Measurements from ENCODE around the gene PSORS1C1.

Gene PSORS1C1

GRCh38 chr6:31125586-31126363 lies 11.2 kb downstream of the PSORS1C1 start:
- no peak for DNase-seq (ENCODE audit: low read depth in 1 of 2, low spot score in 1 of 2)

- DNase-seq (ENCODE audit: low read depth in 1 of 2, low spot score in 1 of 2) = no peak
These were observed 12.0 kb downstream of the PSORS1C1 start for GRCh38 chr6:31126396-31127175.

DNA sequence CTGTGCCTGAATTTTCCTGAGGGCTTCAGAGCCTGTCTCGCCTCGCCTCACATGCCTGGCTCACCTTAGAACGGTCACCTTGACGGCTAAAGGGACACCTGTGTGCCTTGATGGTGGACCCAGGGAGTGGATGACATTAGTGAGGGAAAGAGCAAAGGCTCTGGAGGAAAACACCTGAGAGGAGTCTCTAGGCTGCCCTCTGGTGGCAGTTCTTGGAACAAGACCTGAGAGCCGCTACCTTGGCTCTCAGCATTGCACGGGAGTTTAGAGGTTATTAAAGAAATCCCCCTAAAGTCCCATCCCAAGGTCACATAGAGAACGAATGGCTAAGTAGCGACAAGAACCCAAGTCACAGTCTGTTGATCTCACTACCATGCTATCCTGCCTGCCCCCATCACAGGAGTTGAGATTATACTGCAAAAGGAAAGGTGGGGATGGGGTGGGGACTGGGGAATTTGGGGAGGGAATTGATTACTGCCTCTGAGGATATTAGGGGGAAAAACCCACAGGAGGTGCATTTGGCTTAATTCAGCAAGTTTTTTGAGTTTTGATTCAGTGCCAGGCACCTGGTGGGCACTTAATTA lies 13.6 kb downstream of the PSORS1C1 start:
- peak; percentile 55 to 57 for DNase-seq (ENCODE audit: low read depth in 1 of 2, low spot score in 1 of 2)

DNA sequence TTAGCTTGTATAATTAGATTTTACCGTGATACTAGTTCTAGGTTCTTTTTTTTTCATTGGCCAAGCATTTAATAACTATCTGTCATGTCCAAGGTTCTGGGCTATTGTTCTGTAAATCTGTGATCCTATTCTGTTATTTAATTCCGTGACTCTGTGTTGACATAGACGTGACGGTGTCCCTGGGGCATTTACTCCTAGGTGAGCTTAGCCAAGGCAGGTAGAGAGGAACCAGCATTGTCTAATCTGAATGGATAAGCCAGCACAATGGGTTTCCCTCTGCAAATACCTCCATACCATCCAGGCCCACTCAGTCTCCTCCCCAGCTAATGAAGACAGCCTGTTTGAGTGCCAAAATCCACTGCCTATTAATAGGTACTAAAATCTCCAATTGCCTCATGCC lies 14.5 kb downstream of the PSORS1C1 start:
- no peak for DNase-seq (ENCODE audit: low read depth in 1 of 2, low spot score in 1 of 2)

DNA sequence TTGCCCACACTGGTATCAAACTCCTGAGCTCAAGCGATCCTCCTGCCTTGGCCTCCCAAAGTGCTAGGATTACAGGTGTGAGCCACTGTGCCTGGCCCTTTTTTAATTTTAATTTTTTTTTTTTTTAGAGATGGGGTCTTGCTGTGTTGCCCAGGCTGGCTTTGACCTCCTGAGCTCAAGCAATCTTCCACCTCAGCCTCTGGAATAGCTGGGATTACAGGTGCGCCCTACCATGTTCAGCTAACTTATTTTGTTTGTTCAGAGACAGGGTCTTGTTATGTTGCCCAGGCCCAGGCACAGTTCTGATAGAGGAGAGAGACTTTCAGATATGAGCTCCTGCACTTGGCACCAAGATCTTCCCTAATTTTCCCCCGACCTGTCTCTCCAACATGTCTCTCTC lies 16.2 kb downstream of the PSORS1C1 start:
- no peak for DNase-seq (ENCODE audit: low read depth in 1 of 2, low spot score in 1 of 2)

- DNase-seq (ENCODE audit: low read depth in 1 of 2, low spot score in 1 of 2) = no peak
These were observed 17.0 kb downstream of the PSORS1C1 start for GRCh38 chr6:31131595-31131994.

- no peak for DNase-seq (ENCODE audit: low read depth in 1 of 2, low spot score in 1 of 2)
These were observed 18.2 kb downstream of the PSORS1C1 start for GRCh38 chr6:31132806-31133205.

DNA sequence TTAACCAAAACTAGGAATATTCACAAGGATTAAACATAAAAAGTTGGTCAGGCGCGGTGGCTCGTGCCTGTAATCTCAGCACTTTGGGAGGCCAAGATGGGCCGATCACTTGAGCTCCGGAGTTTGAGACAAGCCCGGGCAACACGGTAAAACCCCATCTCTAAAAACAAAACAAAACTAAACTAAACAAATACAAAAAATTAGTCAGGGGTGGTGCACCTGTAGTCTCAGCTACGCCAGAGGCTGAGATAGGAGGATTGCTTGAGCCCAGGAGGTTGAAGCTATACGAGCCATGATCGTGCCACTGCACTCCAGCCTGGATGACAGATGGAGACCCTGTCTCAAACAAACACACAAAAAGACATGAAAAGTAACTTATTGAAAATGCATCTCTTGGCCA lies 21.1 kb downstream of the PSORS1C1 start:
- no peak for DNase-seq (ENCODE audit: low read depth in 1 of 2, low spot score in 1 of 2)

GRCh38 chr6:31138982-31139381 lies 24.4 kb downstream of the PSORS1C1 start, which contains the start of gene PSORS1C2:
PSORS1C2 (minus strand) TSS chr6:31139066; CDS start chr6:31139026, 40 bp downstream.
- DNase-seq (ENCODE audit: low read depth in 1 of 2, low spot score in 1 of 2) = no peak

- no peak for DNase-seq (ENCODE audit: low read depth in 1 of 2, low spot score in 1 of 2)
These were observed 25.0 kb downstream of the PSORS1C1 start for GRCh38 chr6:31139599-31139998.

GRCh38 chr6:31140643-31141042 lies 26.0 kb downstream of the PSORS1C1 start:
- DNase-seq (ENCODE audit: low read depth in 1 of 2, low spot score in 1 of 2) = no peak

DNA sequence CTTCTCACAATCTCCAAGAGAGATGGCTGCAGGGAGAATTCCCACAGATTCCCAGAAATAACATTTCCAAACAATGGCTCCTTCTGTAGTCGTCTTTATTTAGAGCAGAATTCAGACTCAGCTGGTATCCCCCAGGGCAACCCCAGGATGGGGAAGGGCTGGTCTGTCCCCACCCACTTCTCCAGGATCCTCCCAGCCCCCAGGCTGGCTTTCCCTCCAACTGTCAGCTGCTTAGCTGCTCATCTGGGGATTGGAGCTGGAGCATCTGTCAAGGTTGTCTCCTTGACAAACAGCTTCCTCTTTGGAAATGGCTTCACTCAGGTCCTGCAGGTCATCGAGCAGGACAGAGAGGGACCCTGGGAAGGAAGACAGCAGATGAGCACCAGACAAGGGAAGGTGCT lies 27.8 kb downstream of the PSORS1C1 start:
- DNase-seq (ENCODE audit: low read depth in 1 of 2, low spot score in 1 of 2) = no peak

DNA sequence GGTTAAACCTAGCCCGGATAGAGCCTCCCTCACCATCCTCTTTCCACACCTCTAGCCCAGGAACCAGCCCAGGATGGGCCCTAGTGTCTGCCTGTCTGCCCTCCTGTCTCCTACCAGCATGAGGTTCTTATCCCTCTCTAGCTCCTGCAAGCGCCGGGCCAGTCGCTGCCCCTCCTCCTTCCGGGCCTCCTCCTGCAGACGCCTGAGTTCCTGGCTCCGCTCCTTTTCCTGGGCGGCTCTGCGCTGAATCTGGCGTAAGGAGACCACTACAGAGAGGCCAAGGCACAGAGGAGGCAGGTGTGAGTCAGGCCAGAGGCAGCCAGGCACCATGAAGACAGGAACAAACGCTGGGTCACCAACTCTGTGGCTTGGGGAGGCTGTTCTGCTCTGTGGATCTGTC lies 28.5 kb downstream of the PSORS1C1 start:
- no peak for DNase-seq (ENCODE audit: low read depth in 1 of 2, low spot score in 1 of 2)

DNA sequence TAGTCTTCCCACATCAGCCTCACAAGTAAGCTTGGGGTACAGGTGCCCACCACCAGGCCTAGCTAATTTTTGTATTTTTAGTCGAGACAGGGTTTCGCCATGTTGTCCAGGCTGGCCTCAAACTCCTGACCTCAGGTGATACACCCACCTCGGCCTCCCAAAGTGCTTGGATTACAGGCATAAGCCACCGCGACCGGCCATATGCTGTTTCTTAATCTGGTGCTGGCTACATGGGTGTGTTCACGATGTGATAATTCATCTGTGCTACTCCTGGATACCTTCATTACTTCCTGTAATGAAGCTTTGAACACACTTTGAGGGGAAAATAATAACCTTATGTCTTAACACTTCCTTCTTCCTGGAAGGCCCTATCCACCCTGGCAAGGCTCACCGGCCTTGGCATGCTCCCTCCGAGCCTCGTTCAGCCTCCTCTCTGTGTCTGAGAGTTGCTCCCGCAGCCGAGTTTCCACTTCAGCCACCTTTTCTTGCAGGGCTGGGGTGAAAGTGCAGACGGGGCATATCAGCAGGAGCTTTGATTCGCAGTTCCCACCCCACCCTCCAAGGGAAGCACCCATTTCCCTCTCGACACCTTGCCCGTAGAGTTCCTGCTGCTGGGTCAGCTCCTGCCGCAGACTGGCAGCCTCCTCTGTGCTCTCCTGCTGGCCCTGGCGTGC lies 29.8 kb downstream of the PSORS1C1 start:
- DNase-seq (ENCODE audit: low read depth in 1 of 2, low spot score in 1 of 2) = no peak

- DNase-seq (ENCODE audit: low read depth in 1 of 2, low spot score in 1 of 2) = no peak
These were observed 30.4 kb downstream of the PSORS1C1 start for GRCh38 chr6:31144970-31145340.

GRCh38 chr6:31145386-31145785 lies 30.8 kb downstream of the PSORS1C1 start:
- DNase-seq (ENCODE audit: low read depth in 1 of 2, low spot score in 1 of 2) = no peak

DNA sequence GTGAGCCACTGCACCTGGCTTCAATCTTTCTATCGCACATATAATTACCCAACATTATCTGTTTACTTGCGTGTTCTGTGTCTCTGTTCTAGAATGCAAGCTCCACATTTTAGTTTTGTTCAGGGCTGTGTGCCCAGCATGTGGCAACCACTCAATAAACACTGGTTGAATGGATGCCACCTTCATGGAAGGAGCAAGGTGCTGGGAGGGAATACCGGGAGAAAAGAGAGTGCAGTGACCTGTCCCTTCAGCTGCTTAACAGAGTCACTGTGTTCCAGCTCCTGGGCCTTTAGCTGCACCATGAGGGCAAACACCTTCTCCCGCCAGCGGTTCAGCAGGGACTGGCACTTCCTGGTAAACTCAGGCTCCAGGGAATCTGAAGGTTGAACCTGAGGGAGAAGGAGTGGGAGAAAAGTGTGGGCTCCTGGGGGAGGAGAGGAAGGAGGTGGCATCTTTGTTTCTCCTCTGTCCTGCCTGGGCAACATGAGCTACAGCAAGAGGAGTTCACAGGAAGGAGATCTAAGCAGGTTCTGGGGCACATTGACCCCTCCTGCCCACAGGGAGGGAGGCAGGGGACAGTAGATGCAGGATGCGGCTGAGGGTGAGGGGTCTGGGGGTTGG lies 35.3 kb downstream of the PSORS1C1 start:
- no peak for DNase-seq (ENCODE audit: low read depth in 1 of 2, low spot score in 1 of 2)

DNA sequence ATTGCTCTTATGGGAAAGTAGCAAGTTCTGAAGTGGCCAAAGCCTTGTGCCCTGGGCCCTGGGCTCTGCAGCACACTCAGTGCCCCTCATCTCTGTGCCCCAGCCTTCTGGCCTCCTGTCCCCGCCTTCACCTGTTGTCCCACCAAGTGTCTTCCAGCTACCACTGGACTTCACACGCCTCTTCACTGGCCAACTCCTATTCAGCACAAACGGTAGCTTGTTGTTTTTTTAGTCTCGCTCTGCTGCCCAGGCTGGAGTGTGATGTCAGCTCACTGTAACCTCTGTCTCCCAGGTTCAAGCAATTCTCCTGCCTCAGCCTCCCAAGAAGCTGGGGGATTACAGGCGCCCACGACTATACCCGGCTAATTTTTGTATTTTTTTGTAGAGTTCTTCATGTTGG lies 38.2 kb downstream of the PSORS1C1 start:
- DNase-seq (ENCODE audit: low read depth in 1 of 2, low spot score in 1 of 2) = no peak

GRCh38 chr6:31154436-31154835 lies 39.8 kb downstream of the PSORS1C1 start:
- no peak for DNase-seq (ENCODE audit: low read depth in 1 of 2, low spot score in 1 of 2)

DNA sequence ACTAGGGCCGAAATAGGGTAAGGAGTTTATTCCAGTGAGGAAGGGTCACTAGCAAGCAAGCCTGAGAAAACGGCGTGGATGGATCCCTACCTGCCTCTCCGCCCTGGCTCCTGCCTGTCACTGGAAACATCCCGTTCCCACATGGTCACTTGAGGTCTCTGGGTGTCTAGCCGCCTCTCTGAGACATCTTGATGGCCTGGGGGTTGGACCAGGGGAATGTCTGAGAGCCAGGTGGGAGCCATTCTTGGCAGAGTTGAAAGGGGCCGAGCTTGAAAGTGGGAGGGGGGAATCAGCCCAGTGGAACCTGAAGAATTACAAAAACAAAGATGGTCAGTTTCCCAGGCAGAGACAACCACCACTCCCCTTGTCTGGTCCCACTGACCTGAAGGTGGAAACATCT lies 42.0 kb downstream of the PSORS1C1 start:
- no peak for DNase-seq (ENCODE audit: low read depth in 1 of 2, low spot score in 1 of 2)

DNA sequence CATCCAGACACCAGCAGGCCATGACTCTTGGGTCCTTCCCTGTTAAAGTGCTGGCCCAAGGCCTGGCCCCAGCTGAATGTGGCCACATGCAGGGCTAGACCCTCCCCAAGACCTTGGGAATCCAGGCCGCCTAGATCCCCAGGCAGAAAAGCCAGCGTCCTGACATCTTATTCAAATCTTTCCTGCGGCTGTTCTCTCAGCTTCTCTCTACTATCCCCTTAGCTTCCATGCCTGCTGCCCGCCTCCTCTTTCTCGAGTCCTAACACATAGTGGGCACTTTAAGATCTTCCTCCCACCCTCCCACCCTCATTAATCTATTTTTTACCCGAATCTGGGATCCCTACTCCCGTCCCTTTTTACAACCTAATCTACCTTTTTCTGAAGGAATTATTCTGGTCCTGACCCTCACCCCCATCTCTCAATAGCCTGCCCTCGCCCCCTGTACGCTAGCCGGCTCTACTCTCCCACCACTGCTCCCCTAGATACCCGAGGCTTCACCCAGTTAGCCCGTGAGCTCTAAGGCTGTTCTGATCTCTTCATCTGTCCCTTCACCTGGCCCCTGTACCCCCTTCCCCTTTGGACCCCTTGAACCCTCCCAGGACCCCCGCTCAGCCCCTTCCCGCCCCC lies 43.0 kb downstream of the PSORS1C1 start, which contains the start of gene CCHCR1:
Gene CCHCR1 (minus strand): TSS at position 290 of the 627 bp plus-strand sequence. CDS start 202 bp downstream, at position 88.
- no peak for DNase-seq (ENCODE audit: low read depth in 1 of 2, low spot score in 1 of 2)
